B cell (primary cell): ENCODE measurements around the gene YWHAG.

Experiments used
- EZH2 ChIP-seq: IDR thresholded peaks from 2 replicates; pipeline ENCODE4 v1.6.1; 2012; ENCODE audit warnings: borderline replicate concordance, low read depth, mild to moderate bottlenecking, moderate library complexity, low read length; ENCODE audit not compliant: insufficient read depth, poor library complexity, severe bottlenecking
- TF ChIP-seq, protein P1 (sequence below): fragments of 200-600 bp; IDR thresholded peaks from one replicate; pipeline ENCODE4 v1.8.0; 2022; ENCODE audit warnings: antibody characterized with exemption, mild to moderate bottlenecking

DNA sequence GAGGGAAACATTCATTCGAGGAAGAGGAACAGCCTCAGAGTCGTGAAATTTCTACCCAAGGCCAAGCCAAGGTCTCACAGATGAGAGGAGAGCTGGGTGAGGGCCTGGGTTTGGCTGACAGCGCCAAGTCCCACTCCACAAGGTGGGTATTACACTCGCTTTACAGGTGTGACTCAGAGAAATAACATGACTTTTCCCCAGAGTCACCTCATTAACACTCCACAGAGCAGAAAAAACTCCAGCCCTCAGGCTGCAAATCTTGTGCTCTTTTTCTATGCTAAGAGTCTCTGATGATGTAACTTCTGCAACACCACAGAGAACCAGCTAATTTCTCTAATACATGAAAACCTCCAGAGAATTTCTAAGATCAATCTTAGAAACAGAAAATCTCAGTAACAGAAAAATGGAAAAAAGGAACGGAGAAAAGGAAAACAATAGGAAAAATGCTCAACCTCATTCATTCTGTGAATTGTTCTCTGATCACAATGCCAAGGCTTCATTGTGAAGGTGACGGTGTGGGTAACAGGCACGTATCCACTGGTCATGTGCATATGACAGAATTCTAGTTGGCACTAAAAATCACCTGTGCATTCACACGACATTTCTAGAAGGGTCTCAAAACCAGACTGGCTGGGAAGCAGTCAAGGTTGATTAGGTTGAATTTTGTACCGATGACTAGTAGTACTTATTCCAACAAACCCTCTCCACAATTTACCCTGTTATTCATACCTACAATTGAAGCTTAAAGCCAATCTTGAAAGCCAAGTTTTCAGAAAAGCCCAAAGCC is 20.3 kb downstream of the YWHAG start:
- TF ChIP-seq, protein P1, sequence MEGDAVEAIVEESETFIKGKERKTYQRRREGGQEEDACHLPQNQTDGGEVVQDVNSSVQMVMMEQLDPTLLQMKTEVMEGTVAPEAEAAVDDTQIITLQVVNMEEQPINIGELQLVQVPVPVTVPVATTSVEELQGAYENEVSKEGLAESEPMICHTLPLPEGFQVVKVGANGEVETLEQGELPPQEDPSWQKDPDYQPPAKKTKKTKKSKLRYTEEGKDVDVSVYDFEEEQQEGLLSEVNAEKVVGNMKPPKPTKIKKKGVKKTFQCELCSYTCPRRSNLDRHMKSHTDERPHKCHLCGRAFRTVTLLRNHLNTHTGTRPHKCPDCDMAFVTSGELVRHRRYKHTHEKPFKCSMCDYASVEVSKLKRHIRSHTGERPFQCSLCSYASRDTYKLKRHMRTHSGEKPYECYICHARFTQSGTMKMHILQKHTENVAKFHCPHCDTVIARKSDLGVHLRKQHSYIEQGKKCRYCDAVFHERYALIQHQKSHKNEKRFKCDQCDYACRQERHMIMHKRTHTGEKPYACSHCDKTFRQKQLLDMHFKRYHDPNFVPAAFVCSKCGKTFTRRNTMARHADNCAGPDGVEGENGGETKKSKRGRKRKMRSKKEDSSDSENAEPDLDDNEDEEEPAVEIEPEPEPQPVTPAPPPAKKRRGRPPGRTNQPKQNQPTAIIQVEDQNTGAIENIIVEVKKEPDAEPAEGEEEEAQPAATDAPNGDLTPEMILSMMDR: no peak
- TF ChIP-seq EZH2: no peak
